Activated CD8-positive, alpha-beta T cell treated with anti-CD3 and anti-CD28 coated beads for 36 hours (primary cell): ENCODE results near the gene DHX35. TPM values are rescaled to one million over a fixed set of nuclear protein-coding genes. Genes with fewer than 3 reads are reported as not detected.
A peak's percentile ranks its signal among the peaks of the same experiment; 100 is the strongest.

Experiments
- ATAC-seq: fragments of 200-7000 bp; cut with Tn5 transposase; one replicate; pipeline ENCODE4 v1.10.0; 2021; ENCODE audit warnings: mild to moderate bottlenecking, moderate library complexity
- CTCF ChIA-PET: fragments of 350-600 bp; sonication (Branson Sonifier 250); formaldehyde crosslinking; loops from one replicate; lab custom pipeline; 2021; ENCODE audit warnings: antibody characterized with exemption; lab: Charles Lee
- POLR2A ChIA-PET: fragments of 350-600 bp; sonication (Branson Sonifier 250); formaldehyde crosslinking; loops from one replicate; lab custom pipeline; 2021; ENCODE audit warnings: antibody characterized with exemption; lab: Charles Lee
- DNase-seq: peaks from one replicate; pipeline ENCODE4 v3.0.0-alpha.2; 2020
- H3K27ac Mint-ChIP-seq: one replicate; pipeline ENCODE4 v1.8.0; 2021; ENCODE audit warnings: mild to moderate bottlenecking, mixed read lengths
- H3K27me3 Mint-ChIP-seq: one replicate; pipeline ENCODE4 v1.8.0; 2021; ENCODE audit warnings: mixed read lengths
- H3K36me3 Mint-ChIP-seq: one replicate; pipeline ENCODE4 v1.8.0; 2021; ENCODE audit warnings: low read depth, mixed read lengths
- H3K4me1 Mint-ChIP-seq: one replicate; pipeline ENCODE4 v1.8.0; 2021; ENCODE audit warnings: low read depth, mixed read lengths
- H3K4me3 Mint-ChIP-seq: one replicate; pipeline ENCODE4 v1.8.0; 2021; ENCODE audit warnings: mild to moderate bottlenecking, moderate library complexity, mixed read lengths
- H3K9me3 Mint-ChIP-seq: one replicate; pipeline ENCODE4 v1.8.0; 2021; ENCODE audit warnings: mixed read lengths
- intact Hi-C: fragments of 100-400 bp; cut with micrococcal nuclease; formaldehyde crosslinking; loops from one replicate; pipeline ENCODE4 v1.10.0; 2022
- total RNA-seq, 2 experiments: library from RNA; stranded (reverse); gene quantifications; one replicate each; pipeline ENCODE4 v1.2.3, GENCODE V29; 2021
- TF ChIP-seq, protein P1 (sequence below): fragments of 200-600 bp; IDR thresholded peaks from one replicate; pipeline ENCODE4 v1.8.0; 2022; ENCODE audit warnings: antibody characterized with exemption, mild to moderate bottlenecking

The DHX35 gene
- total RNA-seq, 2 experiments from 2014 or later: 12.2 to 12.6 TPM

DNA sequence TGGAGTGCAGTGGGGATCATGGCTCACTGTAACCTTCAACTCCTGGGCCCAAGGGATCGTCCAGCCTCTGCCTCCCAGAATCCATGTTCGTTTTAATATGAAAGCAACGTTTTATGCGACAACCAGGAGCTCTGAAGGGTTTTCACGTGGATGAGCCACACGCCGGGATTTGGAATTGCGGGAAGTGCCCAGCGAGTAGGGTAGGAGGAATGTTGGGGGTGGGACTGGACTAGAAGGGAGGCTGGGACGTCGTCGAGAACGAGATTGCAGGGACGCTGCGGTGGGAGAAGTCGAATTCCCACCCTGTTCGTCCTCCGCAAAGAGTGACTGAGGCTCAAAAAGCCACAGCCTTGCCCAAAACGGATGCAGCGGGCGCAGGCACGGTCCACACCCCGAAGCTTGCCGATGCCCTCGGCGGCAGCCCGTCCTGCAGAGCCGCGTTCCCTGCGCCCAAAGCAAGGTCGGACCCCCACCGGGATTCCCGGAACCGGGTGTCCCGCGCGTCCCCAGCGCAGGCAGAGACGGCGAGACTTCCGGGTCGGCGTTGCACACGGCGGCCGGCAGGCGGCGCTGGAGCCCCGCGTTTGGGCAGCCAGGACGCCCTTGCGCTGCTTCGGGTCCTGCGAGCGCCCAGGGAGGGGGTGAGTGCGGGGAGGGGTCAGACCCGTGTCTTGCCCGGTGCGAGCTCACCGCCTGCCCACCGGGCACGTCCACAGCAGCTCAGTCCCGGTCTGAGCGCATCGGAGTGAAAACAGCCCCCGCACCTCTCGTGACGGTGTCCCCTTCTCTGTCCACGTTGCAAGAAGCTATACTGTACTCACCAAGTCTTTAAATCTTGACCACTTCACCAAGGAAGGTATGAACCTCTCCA lies 87.8 kb downstream of the DHX35 start:
- no peaks in the 10 kb centered on the region for H3K36me3 Mint-ChIP-seq
- peaks cover 6% of the 10 kb centered on the region for H3K4me1 Mint-ChIP-seq
- ChIA-PET CTCF (interaction anchor here (0.5 to 5.6 kb wide), 51 partner anchors 9 to 409 kb away, joined by 3 to 153 read pairs (median 6); partner anchors contain the start of genes DHX35 and FAM83D), POLR2A (interaction anchor here (0.7 to 3.4 kb wide), 8 partner anchors 33 to 261 kb away, joined by 3 to 16 read pairs (median 3); partner anchors contain the start of genes DHX35 and FAM83D)
- peak overlapping the region; percentile 68 for H3K27ac Mint-ChIP-seq
- intact Hi-C loops: loop anchor here (2.0 kb wide), 2 partner anchors 33 to 125 kb away; no protein-coding TSS in a partner anchor
- TF ChIP-seq, protein P1, sequence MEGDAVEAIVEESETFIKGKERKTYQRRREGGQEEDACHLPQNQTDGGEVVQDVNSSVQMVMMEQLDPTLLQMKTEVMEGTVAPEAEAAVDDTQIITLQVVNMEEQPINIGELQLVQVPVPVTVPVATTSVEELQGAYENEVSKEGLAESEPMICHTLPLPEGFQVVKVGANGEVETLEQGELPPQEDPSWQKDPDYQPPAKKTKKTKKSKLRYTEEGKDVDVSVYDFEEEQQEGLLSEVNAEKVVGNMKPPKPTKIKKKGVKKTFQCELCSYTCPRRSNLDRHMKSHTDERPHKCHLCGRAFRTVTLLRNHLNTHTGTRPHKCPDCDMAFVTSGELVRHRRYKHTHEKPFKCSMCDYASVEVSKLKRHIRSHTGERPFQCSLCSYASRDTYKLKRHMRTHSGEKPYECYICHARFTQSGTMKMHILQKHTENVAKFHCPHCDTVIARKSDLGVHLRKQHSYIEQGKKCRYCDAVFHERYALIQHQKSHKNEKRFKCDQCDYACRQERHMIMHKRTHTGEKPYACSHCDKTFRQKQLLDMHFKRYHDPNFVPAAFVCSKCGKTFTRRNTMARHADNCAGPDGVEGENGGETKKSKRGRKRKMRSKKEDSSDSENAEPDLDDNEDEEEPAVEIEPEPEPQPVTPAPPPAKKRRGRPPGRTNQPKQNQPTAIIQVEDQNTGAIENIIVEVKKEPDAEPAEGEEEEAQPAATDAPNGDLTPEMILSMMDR: peak; percentile 98
- DNase-seq: peak; percentile 74
- no peaks in the 10 kb centered on the region for H3K9me3 Mint-ChIP-seq
- no peaks in the 10 kb centered on the region for H3K27me3 Mint-ChIP-seq
- peak; percentile 86 for ATAC-seq
- H3K4me3 Mint-ChIP-seq: peak overlapping the region; percentile 79

DNA sequence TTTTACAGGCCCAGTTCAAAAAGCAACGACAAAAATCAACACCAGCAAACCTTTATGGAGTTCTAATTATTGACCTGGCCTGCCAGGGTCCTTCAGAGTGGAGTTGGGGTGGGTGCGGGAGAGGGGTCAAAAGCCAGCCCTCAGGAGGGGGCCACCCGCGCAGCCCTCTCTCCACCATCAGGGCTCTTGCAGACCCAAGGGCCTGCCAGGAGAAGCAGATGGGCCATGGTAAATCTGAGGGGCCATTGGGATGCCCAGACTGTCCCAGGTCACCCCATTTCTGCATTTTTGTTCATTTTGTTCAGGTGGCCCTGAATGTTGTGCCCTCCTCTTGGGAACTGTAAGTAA lies 88.4 kb downstream of the DHX35 start:
- CTCF ChIA-PET: interaction anchor here (0.5 to 5.6 kb wide), 22 partner anchors 9 to 299 kb away, joined by 3 to 153 read pairs (median 15); partner anchors contain the start of genes DHX35 and FAM83D

DNA sequence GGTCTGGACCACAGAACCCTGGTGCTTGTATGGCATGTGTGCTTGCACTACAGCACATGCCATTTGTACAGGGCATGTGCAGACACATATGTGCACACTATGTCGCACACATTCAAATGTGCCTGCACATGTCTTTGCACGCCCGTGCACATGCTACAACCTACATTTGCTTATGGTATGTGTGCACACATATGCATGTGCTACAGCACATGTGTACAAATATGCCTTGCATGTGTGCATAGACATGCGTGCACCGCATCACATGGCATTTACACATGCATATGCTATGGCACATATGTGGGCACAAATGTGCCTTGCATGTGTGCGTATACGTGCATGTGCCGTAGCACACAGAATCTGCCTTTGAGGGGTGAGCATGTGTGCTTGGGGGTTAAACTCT lies 90.5 kb downstream of the DHX35 start:
- H3K36me3 Mint-ChIP-seq: no peaks in the 10 kb centered on the region
- TF ChIP-seq, protein P1: no peak
- intact Hi-C loops: no loop called here
- CTCF ChIA-PET: interaction anchor here (5.3 kb wide), 2 partner anchors 15 to 30 kb away, joined by 57 to 153 read pairs; no protein-coding TSS in a partner anchor
- no peaks in the 10 kb centered on the region for H3K9me3 Mint-ChIP-seq
- peaks cover 6% of the 10 kb centered on the region for H3K4me1 Mint-ChIP-seq
- no peak overlapping the region for H3K4me3 Mint-ChIP-seq
- peaks cover 1% of the 10 kb centered on the region for H3K27me3 Mint-ChIP-seq
- no peak for DNase-seq
- POLR2A ChIA-PET: no interaction called here
- H3K27ac Mint-ChIP-seq: no peak overlapping the region
- ATAC-seq: no peak

More for the DNA sequence above, 88.4 kb downstream of the DHX35 start:
- H3K27ac Mint-ChIP-seq: peak overlapping the region; percentile 30
- H3K9me3 Mint-ChIP-seq: no peaks in the 10 kb centered on the region
- no peak for DNase-seq
- ATAC-seq: no peak
- H3K4me1 Mint-ChIP-seq: peaks cover 6% of the 10 kb centered on the region
- TF ChIP-seq, protein P1: no peak
- H3K27me3 Mint-ChIP-seq: no peaks in the 10 kb centered on the region
- intact Hi-C loops: loop anchor here (2.0 kb wide), 1 partner anchor 32 kb away; no protein-coding TSS in a partner anchor
- POLR2A ChIA-PET: interaction anchor here (0.7 to 3.4 kb wide), 4 partner anchors 32 to 262 kb away, joined by 3 to 16 read pairs (median 3); partner anchors contain the start of gene FAM83D
- H3K36me3 Mint-ChIP-seq: no peaks in the 10 kb centered on the region
- H3K4me3 Mint-ChIP-seq: peak overlapping the region; percentile 79

DNA sequence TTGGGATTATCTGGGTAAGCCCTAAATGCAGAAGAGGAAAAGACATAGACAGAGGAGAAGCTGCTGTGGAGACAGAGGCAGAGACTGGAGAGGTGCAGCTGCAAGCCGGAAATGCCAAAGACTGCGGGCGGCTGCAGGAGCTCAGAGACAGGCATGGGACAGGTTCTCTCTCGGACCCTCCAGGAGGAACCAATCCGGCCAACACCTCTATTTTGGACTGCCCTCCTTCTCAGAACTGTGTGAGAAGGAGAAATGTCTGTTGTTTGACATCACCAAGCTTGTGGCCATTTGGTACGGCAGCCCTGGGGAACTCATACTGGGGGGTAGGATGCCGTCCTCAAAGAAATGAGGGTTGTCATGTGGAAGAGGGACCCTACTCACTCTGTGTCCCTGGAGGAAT lies 95.0 kb downstream of the DHX35 start:
- DNase-seq: no peak
- Mint-ChIP-seq H3K27me3 (peaks cover 1% of the 10 kb centered on the region), H3K4me3 (no peak overlapping the region), H3K9me3 (no peaks in the 10 kb centered on the region), H3K36me3 (no peaks in the 10 kb centered on the region), H3K4me1 (no peaks in the 10 kb centered on the region), H3K27ac (no peak overlapping the region)
- TF ChIP-seq, protein P1: no peak
- intact Hi-C loops: no loop called here
- ATAC-seq: no peak
- POLR2A ChIA-PET: no interaction called here
- CTCF ChIA-PET: interaction anchor here (1.1 to 1.6 kb wide), 2 partner anchors 10 to 23 kb away, joined by 4 to 9 read pairs; no protein-coding TSS in a partner anchor
